ENCODE data around the gene CRB2.

DNA sequence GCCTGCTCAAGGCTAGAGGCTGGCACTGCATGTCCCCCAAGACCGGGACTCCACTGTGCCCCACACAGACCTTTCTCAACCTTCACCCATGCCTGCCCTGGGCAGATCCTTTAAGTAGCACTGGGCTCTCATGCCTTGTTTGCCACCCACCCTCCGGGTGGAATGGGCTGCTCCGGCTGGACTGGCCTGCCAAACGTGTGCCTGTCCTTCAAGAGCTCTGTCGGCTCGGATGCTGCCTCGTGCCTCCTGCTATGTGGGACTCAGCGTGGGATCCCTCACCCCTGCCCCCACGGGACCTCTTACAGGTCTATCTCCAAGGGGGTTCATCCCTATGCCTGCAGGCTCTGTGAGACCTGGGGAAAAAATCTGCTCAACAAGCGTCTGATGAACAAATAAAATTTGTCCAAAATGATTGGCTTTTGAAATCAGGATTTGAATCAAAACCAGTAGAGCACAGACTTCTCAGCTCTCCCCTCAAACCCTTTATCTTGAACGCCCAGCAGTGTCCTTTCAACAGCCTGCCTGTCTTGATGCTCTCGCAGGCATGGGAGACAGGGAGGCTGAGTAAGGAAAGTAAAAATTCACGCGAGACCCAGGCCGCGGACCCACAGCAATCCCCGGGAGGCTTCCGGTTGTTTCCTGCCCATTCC lies 56.3 kb downstream of the CRB2 start:
- TF ChIP-seq, protein P1, sequence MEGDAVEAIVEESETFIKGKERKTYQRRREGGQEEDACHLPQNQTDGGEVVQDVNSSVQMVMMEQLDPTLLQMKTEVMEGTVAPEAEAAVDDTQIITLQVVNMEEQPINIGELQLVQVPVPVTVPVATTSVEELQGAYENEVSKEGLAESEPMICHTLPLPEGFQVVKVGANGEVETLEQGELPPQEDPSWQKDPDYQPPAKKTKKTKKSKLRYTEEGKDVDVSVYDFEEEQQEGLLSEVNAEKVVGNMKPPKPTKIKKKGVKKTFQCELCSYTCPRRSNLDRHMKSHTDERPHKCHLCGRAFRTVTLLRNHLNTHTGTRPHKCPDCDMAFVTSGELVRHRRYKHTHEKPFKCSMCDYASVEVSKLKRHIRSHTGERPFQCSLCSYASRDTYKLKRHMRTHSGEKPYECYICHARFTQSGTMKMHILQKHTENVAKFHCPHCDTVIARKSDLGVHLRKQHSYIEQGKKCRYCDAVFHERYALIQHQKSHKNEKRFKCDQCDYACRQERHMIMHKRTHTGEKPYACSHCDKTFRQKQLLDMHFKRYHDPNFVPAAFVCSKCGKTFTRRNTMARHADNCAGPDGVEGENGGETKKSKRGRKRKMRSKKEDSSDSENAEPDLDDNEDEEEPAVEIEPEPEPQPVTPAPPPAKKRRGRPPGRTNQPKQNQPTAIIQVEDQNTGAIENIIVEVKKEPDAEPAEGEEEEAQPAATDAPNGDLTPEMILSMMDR (IDR thresholded peaks at IDR 0.05; ENCODE audit: low read depth, low read length) = no peak
- TF ChIP-seq POLR2A (IDR thresholded peaks at IDR 0.05; ENCODE audit: extremely low read depth, insufficient read length) = no peak
